NCI-H2196 (cell line): Measurements from ENCODE around the gene PLXNB2.
"Not testable (repeated sequence)": the region's sequence is repeated elsewhere in the genome, so short reads cannot be mapped to it uniquely, and the experiment has no call there.

Experiments used
- DNase-seq: peaks from one replicate; lab custom pipeline; 2025; ENCODE audit not compliant: unreplicated experiment; lab: John Stamatoyannopoulos, UW

Gene PLXNB2

DNA sequence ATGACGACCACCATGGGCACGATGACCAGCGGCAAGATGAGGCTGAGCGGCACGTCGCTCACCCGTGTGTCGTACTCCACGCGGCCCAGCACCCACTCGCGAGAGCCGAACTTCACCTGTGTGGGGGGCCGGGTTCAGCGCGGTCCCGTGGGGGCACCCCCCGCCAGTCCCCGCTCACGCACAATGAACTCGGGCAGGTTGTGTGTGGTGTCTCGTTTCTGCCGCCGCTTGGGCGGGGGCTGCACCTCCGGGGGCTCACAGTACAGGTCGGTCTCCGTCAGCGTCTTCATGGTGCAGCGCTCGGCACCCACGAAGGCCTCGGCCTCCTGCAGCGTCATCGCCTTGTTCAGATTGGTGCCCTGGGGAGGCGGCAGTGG lies 26.1 kb downstream of the PLXNB2 start:
- DNase-seq = no peak

DNA sequence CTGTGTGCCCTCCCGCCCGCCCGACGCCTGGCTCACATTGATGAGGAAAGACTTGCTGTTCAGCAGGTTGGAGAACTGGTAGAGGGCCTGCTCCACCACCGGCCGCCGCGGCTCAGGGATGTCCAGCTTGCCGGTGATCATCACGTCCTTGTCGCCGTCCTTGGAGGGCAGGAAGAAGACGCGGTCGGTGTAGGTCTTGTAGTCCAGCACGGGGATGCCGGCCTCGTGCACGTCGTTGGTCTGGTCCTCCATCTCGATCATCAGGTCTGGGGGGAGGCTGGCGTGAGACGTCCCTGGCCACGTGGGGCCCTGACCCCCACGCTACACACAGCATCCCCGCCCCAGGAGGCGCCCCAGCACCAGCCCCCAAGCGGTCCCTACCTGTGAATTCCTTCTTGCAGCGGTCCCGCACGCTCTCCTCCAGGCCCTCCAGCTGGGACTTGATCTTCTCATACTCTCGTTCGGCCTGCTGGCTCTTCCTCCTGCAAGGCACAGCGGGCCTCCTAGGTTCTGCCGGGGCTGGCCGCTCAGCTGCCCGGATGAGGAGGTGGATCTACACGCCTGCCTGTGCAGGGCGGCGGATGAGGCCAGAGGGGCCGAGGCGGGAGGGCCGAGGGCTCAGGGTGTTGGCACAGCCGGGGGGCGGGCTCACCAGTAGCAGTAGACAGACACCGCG lies 26.6 kb downstream of the PLXNB2 start:
- no peak for DNase-seq

DNA sequence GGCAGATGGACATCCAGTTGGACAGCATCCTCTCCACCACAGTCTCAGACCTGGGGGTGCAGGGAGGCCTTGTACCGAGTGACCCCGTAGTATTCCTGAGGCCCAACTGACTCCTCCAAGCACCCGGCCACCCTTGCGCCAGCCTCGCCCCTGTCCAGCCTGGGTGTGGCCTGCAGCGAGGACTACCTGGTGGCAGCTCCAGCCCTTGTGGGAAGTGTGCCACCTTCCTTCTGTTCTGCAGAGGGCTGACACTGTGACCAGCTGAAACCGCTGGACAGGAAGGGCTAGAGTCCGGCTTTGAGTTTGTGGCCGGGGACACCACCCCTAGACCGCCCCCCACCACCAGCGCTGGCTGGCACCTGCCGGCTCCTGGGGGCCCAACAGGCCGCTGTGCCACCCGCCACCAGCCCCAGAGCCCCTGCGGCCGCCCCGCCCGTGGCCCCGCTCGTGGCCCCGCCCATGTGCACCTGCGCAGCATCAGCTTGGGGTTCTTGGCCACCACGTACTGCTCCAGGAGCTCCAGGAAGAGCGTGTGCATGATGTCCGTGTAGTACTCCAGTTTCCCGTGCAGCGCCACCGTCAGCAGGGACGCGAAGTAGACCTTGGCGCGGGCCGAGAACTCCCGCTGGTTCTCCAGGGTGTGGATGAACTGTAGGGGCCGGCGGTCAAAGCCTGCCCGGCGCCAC lies 27.3 kb downstream of the PLXNB2 start:
- DNase-seq = no peak

DNA sequence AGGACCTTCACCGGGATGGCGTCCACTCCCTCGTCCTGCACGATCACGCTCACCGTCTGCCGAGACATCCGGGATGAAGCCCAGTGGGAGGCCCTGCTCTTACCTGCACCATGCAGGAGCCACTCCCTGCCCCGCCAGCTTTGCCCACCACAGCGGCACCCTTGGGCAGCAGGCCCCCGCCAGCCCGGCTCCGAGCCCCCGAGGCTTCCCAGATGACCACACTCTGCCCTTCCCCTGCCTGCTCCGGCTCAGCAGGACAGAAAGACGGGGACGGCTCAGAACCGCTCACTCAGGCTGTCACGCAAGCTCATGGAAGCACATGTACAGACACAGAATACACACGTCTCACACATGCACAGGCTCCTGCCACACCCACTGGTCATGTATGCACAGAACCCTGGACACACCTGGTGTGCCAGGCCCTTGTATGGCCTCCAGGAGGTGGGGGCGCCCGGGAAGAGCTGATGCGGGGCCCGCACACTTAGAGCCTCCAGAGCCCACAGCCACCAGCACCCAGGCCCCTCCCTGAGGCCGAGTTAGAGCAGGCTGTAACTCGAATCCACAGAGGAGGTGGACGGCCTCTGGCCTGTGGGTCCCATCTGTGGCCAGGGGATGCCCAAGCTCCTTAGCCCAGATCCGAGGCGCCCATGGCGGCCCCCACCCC lies 28.4 kb downstream of the PLXNB2 start:
- DNase-seq = no peak

DNA sequence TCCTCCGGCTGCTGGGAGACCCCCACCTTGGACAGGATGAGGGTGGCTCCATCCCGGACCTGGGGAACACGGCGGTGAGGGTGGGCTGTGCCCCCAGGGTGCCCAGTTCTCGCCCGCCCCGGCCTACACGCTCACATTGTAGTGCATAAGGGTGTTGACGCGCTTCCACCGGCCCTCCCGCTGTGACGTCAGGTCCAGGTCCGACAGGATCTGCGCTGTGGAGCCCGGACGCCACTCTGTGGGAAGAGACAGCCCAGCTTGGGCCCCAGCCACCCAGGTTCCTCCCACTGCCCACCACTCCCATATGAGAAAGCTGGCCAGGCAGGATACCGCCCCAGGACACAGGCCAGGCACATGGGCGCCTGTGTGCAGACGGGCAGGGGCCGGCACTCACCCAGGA lies 29.0 kb downstream of the PLXNB2 start:
- DNase-seq = no peak

DNA sequence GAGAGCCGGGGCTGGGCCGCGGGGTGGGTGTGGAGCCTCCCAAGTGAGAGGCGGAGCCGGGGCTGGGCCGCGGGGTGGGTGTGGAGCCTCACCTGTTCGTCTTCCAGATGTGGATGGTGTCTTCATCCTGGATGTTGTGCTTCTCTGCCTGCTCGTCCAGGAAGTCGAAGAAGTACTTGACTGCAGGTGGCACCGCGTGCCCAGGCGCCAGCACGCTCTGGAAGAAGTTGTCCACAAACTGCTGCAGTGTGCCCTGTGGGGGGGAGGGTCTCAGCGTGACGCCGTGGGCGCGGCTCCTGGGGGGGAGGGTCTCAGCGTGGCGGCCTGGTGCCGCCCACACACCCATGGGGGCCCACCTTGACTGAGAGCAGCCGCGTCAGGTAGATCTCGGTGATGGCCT lies 29.7 kb downstream of the PLXNB2 start:
- no peak for DNase-seq

DNA sequence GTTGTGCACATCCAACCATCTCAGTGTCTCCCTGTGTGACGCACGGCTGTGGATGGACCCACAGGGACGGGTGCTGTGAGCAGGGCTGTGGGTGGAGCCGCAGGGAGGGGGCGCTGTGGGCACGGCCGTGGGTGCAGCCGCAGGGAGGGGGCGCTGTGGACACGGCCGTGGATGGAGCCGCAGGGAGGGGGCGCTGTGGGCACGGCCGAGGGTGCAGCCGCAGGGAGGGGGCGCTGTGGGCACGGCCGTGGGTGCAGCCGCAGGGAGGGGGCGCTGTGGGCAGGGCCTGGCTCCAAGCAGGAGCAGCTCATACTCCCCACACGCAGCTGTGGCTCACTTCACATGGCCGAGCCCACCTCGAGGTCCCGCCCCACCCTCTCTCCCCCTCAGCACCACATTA lies 31.3 kb downstream of the PLXNB2 start:
- peak; percentile 7 for DNase-seq

DNA sequence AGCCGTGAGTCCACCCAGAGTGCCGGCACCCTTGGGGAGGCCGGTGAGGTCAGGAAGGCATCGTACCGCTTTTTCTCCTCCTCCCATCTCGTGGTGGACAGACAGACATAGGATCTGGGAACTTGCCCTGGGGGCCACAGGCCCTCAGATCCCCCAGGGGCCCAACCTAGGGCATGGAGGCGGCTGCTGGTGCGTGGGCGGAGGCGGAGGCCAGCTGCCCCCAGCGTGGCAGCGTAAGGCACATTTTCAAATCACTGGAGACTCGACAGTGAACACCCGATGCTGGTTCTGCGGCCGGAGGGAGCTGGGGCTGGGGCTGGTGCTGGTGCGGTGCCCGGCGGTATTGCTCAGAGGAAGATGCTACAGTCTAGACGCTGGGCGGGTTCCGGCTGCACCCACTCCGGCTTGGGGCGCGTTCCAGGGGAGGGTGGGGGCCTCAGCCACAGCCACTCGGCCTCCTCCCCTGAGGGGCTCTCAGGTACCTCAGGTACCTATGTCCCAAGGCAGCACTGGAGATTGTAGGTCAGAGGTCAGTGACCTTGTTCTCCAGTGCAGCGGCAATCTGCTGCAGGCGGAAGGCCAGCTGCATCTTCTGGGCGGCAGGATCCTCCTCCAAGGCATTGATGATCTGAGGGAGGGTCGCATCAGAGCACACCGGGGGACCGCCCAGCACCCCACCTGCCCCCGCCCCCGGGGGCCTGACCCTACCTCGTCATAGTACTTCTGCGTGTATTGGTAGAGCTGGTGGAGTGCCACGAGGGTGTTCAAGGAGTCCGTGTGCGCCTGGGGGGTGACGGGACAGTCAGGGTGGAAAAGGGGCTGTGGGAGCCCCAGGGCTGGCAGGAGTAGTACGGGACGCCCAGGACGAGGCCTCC lies 32.0 kb downstream of the PLXNB2 start:
- no peak for DNase-seq

DNA sequence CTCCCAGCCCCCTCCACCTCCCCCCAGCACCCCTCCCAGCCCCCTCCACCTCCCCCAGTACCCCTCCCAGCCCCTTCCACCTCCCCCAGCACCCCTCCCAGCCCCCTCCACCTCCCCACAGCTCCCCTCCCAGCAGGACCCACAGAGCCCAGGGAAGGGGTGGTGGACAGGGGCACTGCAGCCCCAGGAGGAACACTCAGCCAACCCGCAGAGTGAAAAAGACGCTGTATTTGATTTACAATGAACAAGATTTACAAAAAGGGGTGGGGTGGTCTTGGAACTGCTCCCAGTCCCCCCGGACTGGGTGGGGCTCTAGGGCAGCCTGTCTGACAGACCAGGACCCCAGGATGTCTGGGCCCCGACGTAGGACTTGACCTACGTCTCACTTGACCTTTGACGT lies 32.7 kb downstream of the PLXNB2 start:
- DNase-seq = no peak

DNA sequence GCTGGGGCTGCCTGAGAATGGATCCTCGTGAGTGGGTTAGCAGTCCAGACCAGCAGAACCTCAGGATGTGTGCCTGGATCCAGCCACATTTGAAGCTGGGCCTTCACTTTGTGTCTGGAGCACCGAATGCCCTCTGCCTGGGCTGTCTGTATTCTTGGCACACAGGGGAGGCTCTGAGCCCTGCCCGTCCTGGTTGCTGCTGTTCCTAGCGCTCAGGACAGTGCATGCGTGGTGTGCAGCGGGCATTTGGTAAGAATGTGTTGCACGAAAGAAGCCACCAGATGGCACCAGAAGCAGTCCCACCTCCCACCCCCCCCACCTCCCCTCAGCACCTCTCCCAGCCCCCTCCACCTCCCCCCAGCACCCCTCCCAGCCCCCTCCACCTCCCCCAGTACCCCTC lies 33.1 kb downstream of the PLXNB2 start:
- DNase-seq = peak; percentile 37

DNA sequence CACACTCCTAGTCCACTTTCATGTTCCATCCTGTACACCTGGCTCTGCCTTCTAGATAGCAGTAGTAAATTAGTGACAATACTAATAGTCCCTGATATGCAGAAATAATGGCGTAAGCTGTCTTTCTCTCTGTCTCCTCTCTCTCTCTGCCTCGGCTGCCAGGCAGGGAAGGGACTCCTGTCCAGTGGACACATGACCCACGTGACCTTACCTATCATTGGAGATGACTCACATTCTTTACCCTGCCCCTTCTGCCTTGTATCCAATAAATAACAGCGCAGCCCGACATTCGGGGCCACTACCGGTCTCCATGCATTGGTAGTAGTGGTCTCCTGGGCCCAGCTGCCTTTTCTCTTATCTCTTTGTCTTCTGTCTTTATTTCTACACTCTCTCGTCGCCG lies 33.7 kb downstream of the PLXNB2 start:
- not testable (repeated sequence) for DNase-seq

DNA sequence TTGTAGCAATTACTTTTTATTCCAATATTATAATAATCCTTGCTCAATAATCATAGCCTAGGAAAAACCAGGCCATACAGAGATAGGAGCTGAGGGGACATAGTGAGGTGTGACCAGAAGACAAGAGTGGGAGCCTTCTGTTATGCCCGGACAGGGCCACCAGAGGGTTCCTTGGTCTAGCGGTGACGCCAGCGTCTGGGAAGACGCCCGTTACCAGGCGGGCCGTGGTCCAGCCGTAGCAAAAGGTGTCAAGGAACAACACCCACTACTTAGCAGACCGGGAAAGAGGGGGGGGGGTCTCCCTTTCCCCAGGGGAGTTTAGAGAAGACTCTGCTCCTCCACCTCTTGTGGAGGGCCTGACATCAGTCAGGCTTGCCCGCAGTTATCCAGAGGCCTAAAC lies 34.1 kb downstream of the PLXNB2 start:
- not testable (repeated sequence) for DNase-seq

DNA sequence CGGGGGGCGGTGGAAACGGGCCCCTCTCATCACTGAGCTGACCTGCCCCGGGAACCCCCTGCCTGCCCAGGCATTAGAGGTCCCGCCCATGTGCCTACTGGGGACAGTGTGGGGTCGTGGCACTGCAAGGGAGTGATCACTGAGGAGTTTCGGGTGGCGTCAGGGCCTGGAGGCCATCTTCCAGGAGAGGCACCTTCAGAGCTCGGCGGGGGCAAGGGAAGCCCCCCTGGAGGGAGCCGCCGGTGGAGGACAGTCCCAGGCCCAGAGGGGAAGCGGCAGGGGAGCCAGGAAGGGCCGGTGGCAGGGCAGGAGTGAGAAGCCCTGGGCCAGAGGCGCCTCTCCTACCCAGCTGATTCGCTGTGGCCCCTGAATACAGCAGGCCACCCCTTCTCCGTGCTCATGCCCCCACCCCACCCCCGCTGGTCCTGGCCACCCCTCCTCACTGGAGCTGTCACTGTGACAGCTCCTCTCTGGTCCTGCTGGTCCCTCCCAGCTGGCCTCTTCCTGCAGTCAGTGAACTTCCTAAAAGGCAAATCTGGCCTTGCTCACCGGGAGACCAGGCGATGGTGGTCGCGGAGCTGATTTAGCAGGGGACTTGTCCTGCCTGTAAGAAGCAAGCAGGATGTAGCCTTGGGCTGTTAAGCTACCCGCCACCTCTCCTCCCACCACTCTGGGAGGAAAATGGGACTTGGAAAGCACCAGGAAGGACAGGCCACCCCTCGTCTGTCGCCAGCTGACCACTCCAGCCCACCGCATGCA lies 35.2 kb downstream of the PLXNB2 start:
- no peak for DNase-seq

DNA sequence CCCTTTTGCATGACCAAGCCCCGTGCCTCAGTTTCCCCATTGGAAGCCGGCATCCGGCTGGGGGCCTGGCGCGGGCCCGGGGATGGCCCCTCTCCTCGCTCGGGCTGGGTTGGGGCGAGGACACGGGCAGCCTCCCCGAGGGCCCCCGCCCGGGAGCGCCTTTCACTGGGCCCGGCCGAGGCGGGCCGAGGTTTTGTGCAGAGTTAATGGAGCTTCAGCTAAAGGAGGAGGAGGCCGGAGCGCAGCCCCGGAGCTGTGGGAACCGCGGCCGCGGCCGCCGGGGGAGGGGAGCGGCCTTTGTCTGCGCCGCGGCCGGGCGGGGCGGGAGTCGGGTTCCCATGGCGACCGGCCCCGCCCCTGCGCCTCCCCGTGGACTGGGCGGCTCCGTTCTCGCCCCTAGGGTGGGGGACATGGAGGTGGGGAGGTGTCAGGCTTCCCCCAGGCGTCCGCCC lies 35.9 kb downstream of the PLXNB2 start:
- DNase-seq = peak; percentile 71

DNA sequence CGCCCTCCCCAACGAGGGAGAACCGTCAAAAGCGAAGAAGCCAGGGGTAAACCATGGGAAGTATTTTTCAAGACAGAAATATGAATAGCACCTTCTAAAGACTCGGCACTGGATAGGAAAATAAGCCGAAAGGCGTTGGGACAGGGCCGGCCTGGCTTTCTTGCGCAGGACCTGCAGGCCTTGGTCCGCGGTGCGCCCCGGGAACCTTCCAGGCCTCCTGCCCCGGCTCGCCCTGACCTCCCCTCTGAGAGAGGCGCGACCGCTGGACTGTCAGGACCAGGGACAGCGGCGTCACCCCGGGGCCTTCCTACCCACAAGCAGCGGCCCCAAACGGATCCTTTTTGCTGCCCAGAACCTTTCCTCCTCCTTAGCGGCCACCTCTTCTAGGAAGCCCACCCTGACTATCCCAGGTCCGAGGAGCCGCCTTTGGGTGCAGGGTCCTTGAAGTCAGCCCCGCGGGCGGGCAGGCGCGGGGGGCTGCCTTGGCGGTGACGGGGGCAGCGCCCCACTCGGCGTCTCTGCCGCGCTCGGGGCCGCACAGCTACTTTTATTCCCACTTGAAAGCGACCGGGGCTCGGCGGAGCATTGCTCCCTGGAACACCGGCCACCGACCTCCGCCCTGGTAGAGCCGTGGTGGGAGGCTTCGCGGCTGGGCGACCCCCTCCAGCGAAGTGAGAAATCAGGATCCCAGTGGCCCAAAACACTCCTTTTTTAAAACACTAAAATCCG lies 36.6 kb downstream of the PLXNB2 start:
- DNase-seq = no peak

DNA sequence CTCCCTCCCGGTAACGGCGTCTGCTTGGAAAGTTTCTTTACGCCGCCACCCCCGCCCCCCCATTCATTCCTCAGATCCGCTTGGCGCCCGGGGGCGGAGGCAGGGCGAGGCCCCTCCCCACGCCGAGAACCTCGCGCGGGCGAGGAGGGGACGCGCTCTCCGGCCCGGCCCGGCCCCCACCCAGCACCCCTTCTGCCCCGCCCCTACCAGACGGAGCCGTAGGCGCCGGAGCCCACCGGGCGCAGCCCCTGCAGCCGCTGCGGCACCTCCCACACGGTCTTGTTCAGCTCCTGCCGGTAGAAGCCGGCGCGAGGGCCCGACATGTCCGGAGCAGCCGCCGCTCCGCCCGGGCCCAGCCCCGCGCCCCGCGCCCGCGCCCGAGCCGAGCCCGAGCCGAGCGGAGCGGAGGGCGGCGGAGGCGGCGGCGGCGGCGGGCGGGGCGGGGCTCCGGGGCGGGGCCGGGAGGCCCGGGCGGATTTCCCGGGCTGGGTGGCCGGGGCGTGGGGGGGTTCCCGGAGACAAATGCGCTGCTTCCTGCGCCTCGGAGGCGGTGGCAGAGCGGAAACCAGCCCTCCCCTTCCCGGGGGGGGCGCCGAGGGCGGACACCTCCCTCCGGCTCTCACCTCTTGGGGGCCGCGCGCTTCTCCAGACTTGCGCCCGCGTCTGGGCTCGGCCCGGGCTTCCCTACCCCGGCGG lies 37.3 kb downstream of the PLXNB2 start, which contains the start of gene MAPK11:
Gene MAPK11, minus strand, starts transcription at position 411 of the 696 bp plus-strand sequence. Its CDS starts 88 bp downstream, at position 323.
- peak; percentile 48 for DNase-seq

DNA sequence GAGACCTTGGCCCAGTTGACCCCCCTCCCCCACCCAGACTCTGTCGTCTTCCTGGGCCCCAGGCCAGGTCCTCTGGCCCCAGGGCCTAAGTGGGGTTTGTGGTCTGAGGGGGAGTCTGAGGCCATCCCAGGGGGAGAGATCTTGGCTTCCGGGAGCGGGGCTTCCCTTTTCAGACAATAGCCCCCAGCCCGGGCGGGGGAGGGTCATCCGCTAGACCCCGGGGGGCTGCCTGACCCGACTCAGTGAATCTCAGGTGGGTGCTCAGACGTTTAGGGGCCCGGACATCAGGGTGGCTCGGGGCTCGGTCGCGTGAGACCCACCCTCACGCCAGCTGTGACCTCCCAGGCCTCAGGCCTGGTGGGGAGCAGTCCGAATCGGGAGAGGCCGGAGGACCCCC lies 37.9 kb downstream of the PLXNB2 start:
- DNase-seq = no peak

DNA sequence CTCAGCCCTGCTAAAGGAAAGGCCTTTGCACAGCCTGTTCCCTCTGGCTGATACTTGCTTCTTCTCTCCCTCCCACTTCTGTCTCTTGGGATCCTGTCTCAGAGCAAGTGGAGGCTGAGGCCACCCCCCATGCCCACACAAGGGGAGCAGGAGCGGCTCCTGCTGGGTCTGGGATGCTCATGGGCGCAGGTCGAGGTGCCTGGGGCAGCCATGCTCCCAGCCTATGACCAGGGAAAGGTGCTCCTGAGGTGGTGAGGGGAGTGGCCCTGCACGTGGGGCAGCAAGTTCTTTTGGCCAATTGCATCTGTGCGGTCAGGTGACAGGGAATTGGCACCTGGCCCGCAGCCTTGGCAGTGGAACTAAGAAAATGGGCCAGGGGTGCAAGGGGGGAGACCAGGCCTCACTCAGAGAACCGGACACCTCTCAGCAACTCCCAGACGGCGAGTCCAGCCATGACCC lies 38.8 kb downstream of the PLXNB2 start:
- peak; percentile 70 for DNase-seq
